Activated T-cell treated with anti-CD3 and anti-CD28 coated beads, Interleukin-2, amount 50 U/mL, for 4 hours (primary cell): Measurements from ENCODE around the gene ADAMTS7. TPM values are rescaled to one million over a fixed set of nuclear protein-coding genes. Genes with fewer than 3 reads are reported as not detected.
"Not testable (repeated sequence)": the region's sequence is repeated elsewhere in the genome, so short reads cannot be mapped to it uniquely, and the experiment has no call there.

Experiments used
- ATAC-seq, 2 donors: fragments of 200-7000 bp; cut with Tn5 transposase; one replicate each; pipeline ENCODE4 v1.10.0; 2021
- DNase-seq: peaks from one replicate; pipeline ENCODE4 v3.0.0-alpha.2; 2020
- H3K27me3 Mint-ChIP-seq: one replicate; pipeline ENCODE4 v1.8.0; 2021; ENCODE audit warnings: low read depth, mixed read lengths
- H3K36me3 Mint-ChIP-seq: one replicate; pipeline ENCODE4 v1.8.0; 2022; ENCODE audit warnings: mixed read lengths; ENCODE audit not compliant: insufficient read depth
- H3K4me1 Mint-ChIP-seq: one replicate; pipeline ENCODE4 v1.8.0; 2021; ENCODE audit warnings: low read depth, mixed read lengths
- H3K4me3 Mint-ChIP-seq: one replicate; pipeline ENCODE4 v1.8.0; 2021; ENCODE audit warnings: mild to moderate bottlenecking, moderate library complexity, mixed read lengths
- H3K9me3 Mint-ChIP-seq: one replicate; pipeline ENCODE4 v1.8.0; 2021; ENCODE audit warnings: mixed read lengths
- total RNA-seq, 3 donors: library from RNA; stranded (reverse); gene quantifications; one replicate each; pipeline ENCODE4 v1.2.1, GENCODE V29; 2021

Gene ADAMTS7
- total RNA-seq, 3 donors from 2014 or later: 0.10 to 0.24 (median 0.13) TPM

GRCh38 chr15:78804391-78804792 is 6.9 kb downstream of the ADAMTS7 start:
- Mint-ChIP-seq H3K9me3 (peaks cover 6% of the 10 kb centered on the region), H3K27me3 (peaks cover 13% of the 10 kb centered on the region), H3K36me3 (no peaks in the 10 kb centered on the region), H3K4me3 (no peak overlapping the region), H3K4me1 (no peaks in the 10 kb centered on the region)
- DNase-seq: no peak
- no peak for ATAC-seq

GRCh38 chr15:78800806-78801205 is 10.5 kb downstream of the ADAMTS7 start:
- Mint-ChIP-seq H3K4me1 (no peaks in the 10 kb centered on the region), H3K36me3 (no peaks in the 10 kb centered on the region), H3K4me3 (no peak overlapping the region), H3K27me3 (peaks cover 2% of the 10 kb centered on the region), H3K9me3 (no peaks in the 10 kb centered on the region)
- no peak for ATAC-seq
- no peak for DNase-seq

- ATAC-seq: no peak
These were observed 11.1 kb downstream of the ADAMTS7 start for GRCh38 chr15:78800189-78800588.

GRCh38 chr15:78799102-78799501 is 12.2 kb downstream of the ADAMTS7 start:
- not testable (repeated sequence) for ATAC-seq, DNase-seq, H3K4me1 Mint-ChIP-seq, H3K27me3 Mint-ChIP-seq, H3K9me3 Mint-ChIP-seq, H3K4me3 Mint-ChIP-seq, H3K36me3 Mint-ChIP-seq

More at GRCh38 chr15:78800189-78800588, 11.1 kb downstream of the ADAMTS7 start:
- Mint-ChIP-seq H3K36me3 (no peaks in the 10 kb centered on the region), H3K9me3 (no peaks in the 10 kb centered on the region), H3K4me1 (no peaks in the 10 kb centered on the region), H3K4me3 (no peak overlapping the region), H3K27me3 (peaks cover 2% of the 10 kb centered on the region)
- no peak for DNase-seq

GRCh38 chr15:78798355-78798754 is 12.9 kb downstream of the ADAMTS7 start:
- H3K36me3 Mint-ChIP-seq, ATAC-seq, H3K4me1 Mint-ChIP-seq, H3K27me3 Mint-ChIP-seq, H3K9me3 Mint-ChIP-seq, H3K4me3 Mint-ChIP-seq, DNase-seq: not testable (repeated sequence)

GRCh38 chr15:78797951-78798350 is 13.3 kb downstream of the ADAMTS7 start:
- no peak for ATAC-seq
- peaks cover 2% of the 10 kb centered on the region for H3K27me3 Mint-ChIP-seq
- no peak overlapping the region for H3K4me3 Mint-ChIP-seq
- no peaks in the 10 kb centered on the region for H3K9me3 Mint-ChIP-seq
- H3K4me1 Mint-ChIP-seq: no peaks in the 10 kb centered on the region
- no peak for DNase-seq
- no peaks in the 10 kb centered on the region for H3K36me3 Mint-ChIP-seq

- DNase-seq (no peak), ATAC-seq (no peak)
- no peak overlapping the region for H3K4me3 Mint-ChIP-seq
- H3K27me3 Mint-ChIP-seq: peaks cover 2% of the 10 kb centered on the region
- H3K4me1 Mint-ChIP-seq: no peaks in the 10 kb centered on the region
- no peaks in the 10 kb centered on the region for H3K9me3 Mint-ChIP-seq
- H3K36me3 Mint-ChIP-seq: no peaks in the 10 kb centered on the region
These were observed 14.8 kb downstream of the ADAMTS7 start for GRCh38 chr15:78796510-78796909.

- Mint-ChIP-seq H3K4me3 (no peak overlapping the region), H3K4me1 (peaks cover under 1% of the 10 kb centered on the region), H3K9me3 (no peaks in the 10 kb centered on the region), H3K36me3 (no peaks in the 10 kb centered on the region), H3K27me3 (no peaks in the 10 kb centered on the region)
- DNase-seq (no peak), ATAC-seq (no peak)
These were observed 16.2 kb downstream of the ADAMTS7 start for GRCh38 chr15:78795043-78795442.

GRCh38 chr15:78794446-78794845 is 16.8 kb downstream of the ADAMTS7 start:
- H3K36me3 Mint-ChIP-seq, H3K4me1 Mint-ChIP-seq, H3K9me3 Mint-ChIP-seq, ATAC-seq, H3K4me3 Mint-ChIP-seq, H3K27me3 Mint-ChIP-seq, DNase-seq: not testable (repeated sequence)

- DNase-seq: no peak
- no peaks in the 10 kb centered on the region for H3K27me3 Mint-ChIP-seq
- no peaks in the 10 kb centered on the region for H3K9me3 Mint-ChIP-seq
- ATAC-seq: no peak
- no peaks in the 10 kb centered on the region for H3K36me3 Mint-ChIP-seq
- H3K4me3 Mint-ChIP-seq: no peak overlapping the region
- H3K4me1 Mint-ChIP-seq: peaks cover 3% of the 10 kb centered on the region
These were observed 19.9 kb downstream of the ADAMTS7 start for GRCh38 chr15:78791357-78791756.

GRCh38 chr15:78790027-78790426 is 21.2 kb downstream of the ADAMTS7 start:
- H3K4me1 Mint-ChIP-seq: peaks cover 3% of the 10 kb centered on the region
- H3K4me3 Mint-ChIP-seq: no peak overlapping the region
- DNase-seq: no peak
- H3K9me3 Mint-ChIP-seq: peaks cover under 1% of the 10 kb centered on the region
- peaks cover under 1% of the 10 kb centered on the region for H3K27me3 Mint-ChIP-seq
- H3K36me3 Mint-ChIP-seq: no peaks in the 10 kb centered on the region
- peak; percentile 73 to 85 for ATAC-seq

- H3K36me3 Mint-ChIP-seq: no peaks in the 10 kb centered on the region
- peaks cover 3% of the 10 kb centered on the region for H3K27me3 Mint-ChIP-seq
- ATAC-seq (no peak), DNase-seq (no peak)
- peaks cover 3% of the 10 kb centered on the region for H3K4me1 Mint-ChIP-seq
- no peak overlapping the region for H3K4me3 Mint-ChIP-seq
- peaks cover 4% of the 10 kb centered on the region for H3K9me3 Mint-ChIP-seq
These were observed 21.6 kb downstream of the ADAMTS7 start for GRCh38 chr15:78789615-78790014.

GRCh38 chr15:78788016-78788660 is 23.1 kb downstream of the ADAMTS7 start:
- Mint-ChIP-seq H3K27me3 (peaks cover 3% of the 10 kb centered on the region), H3K9me3 (peaks cover 4% of the 10 kb centered on the region), H3K4me3 (no peak overlapping the region), H3K36me3 (no peaks in the 10 kb centered on the region), H3K4me1 (peaks cover 3% of the 10 kb centered on the region)
- DNase-seq: no peak
- ATAC-seq: no peak

- H3K9me3 Mint-ChIP-seq, ATAC-seq, H3K4me1 Mint-ChIP-seq, H3K4me3 Mint-ChIP-seq, DNase-seq, H3K36me3 Mint-ChIP-seq, H3K27me3 Mint-ChIP-seq: not testable (repeated sequence)
These were observed 28.9 kb downstream of the ADAMTS7 start for GRCh38 chr15:78782402-78782801.

GRCh38 chr15:78781381-78781780 is 29.9 kb downstream of the ADAMTS7 start:
- not testable (repeated sequence) for H3K27me3 Mint-ChIP-seq, H3K36me3 Mint-ChIP-seq, H3K4me3 Mint-ChIP-seq, DNase-seq, H3K4me1 Mint-ChIP-seq, ATAC-seq, H3K9me3 Mint-ChIP-seq
